HG03159 (cell line): ENCODE measurements around the gene LY6G6D.
"Not testable (repeated sequence)": the region's sequence is repeated elsewhere in the genome, so short reads cannot be mapped to it uniquely, and the experiment has no call there.

Experiments used
- ATAC-seq: cut with Tn5 transposase; IDR thresholded peaks from one replicate; pipeline ENCODE4 v1.9.1; 2021; ENCODE audit warnings: mild to moderate bottlenecking, moderate library complexity; ENCODE audit not compliant: unreplicated experiment

Gene LY6G6D

GRCh38 chr6:31691564-31692108, 23.5 kb upstream of the LY6G6D start:
- ATAC-seq: no peak

DNA sequence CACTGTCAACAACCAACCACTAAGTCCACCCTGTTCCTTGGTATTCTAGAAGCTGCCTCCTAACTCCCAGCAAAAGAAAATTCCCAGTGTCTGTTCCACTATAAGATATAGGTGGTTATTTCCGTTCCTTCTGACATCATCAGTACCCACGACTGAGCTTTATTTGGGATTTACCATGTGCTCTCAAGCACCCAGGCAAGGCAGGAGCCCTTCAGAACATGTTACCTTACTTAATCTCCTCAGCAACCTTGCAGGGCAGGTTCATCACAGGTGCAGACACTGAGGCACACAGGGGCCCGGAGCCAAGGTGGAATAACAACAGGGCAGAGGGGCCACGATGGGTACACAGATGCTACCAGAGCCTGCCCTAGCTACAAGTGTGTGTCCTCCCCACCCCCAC, 22.8 kb upstream of the LY6G6D start:
- no peak for ATAC-seq

- no peak for ATAC-seq
Observed at GRCh38 chr6:31692886-31693285, 22.3 kb upstream of the LY6G6D start.

DNA sequence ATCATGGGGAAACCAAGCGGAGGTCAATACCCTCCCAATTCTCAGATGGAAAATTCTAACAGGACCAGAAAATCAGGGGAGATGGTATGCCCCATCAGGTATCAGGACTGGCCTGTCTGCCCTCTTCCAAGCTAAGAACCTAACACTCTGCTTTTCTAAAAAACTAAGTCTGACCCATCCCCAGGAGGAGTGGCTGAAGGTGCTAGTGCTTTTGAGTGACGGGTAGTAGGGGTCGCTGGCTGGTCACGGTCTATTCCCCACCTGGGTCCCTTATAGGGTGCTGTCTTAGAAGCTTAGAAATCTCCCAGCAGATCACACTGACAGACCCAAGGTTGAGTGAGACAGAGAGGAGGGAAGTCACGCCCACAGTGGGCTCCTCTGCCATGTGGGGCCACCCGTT, 21.6 kb upstream of the LY6G6D start:
- ATAC-seq: no peak

DNA sequence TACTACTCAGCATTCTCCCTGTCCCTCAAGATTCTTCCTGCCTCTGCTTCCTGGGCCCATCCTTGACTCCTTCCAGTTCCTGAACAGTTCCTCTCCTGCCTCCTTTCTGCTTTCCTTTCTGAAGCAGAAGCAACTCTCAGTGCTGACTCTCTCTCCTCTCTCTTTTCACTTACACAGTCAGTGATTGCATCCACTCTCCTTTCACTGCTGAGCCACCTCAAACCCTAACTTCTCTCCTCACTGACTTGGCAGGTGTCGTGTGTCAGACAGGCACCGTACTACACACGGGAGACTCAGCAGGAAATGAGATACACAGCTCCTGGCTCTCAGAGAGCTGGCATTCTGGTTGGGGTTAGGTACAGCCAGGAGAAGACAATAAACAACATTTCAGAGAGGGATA, 17.6 kb upstream of the LY6G6D start:
- ATAC-seq: no peak

GRCh38 chr6:31700740-31701401, 14.3 kb upstream of the LY6G6D start:
- no peak for ATAC-seq

- ATAC-seq: no peak
Observed at GRCh38 chr6:31701666-31702404, 13.3 kb upstream of the LY6G6D start.

- ATAC-seq: no peak
Observed at GRCh38 chr6:31702405-31702818, 12.7 kb upstream of the LY6G6D start.

GRCh38 chr6:31702819-31703716, 12.1 kb upstream of the LY6G6D start, which contains the start of gene ABHD16A:
Gene ABHD16A (minus strand): TSS chr6:31703324. CDS start chr6:31703281, 43 bp downstream.
- peak; percentile 84 for ATAC-seq

DNA sequence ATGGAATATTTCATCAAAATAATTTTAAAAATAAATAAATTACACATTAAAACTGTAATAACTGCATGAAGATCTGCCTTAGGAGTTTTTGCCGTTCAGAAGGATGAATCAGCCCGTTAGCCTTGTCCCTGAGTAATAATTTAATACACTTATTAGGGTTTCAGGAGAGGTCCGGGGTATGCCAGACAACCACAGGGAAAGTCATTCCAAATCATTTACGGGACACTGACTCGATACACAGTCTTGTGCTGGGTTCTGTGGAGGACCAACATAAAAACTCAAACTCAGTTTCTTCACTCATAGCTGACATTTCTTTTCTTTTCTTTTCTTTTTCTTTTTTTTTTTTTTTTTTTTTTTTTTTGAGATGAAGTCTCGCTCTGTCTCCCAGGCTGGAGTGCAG, 9.2 kb upstream of the LY6G6D start:
- ATAC-seq: no peak

- ATAC-seq: no peak
Observed at GRCh38 chr6:31706599-31706998, 8.5 kb upstream of the LY6G6D start, which contains the start of gene LY6G6F. Gene LY6G6F (plus strand): TSS chr6:31706866. CDS start chr6:31706907, 41 bp downstream.

GRCh38 chr6:31707701-31708100, 7.4 kb upstream of the LY6G6D start:
- ATAC-seq: no peak

DNA sequence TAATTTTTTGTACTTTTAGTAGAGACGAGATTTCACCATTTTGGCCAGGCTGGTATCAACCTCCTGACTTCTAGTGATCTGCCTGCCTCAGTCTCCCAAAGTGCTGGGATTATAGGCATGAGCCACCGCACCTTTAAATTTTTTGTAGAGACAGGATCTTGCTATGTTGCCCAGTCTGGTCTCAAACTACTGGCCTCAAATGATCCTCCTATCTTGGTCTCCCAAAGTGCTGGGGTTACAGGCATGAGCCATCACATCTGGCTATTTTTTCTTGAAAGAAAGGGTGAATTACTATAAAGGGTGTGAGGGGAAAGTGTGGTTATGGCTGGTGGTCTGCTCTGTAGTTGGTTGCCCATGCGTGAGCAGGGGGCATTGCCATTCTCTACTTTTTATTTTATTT, 6.9 kb upstream of the LY6G6D start:
- no peak for ATAC-seq

- not testable (repeated sequence) for ATAC-seq
Observed at GRCh38 chr6:31709157-31709556, 6.0 kb upstream of the LY6G6D start.

- no peak for ATAC-seq
Observed at GRCh38 chr6:31710523-31711219, 4.5 kb upstream of the LY6G6D start.

DNA sequence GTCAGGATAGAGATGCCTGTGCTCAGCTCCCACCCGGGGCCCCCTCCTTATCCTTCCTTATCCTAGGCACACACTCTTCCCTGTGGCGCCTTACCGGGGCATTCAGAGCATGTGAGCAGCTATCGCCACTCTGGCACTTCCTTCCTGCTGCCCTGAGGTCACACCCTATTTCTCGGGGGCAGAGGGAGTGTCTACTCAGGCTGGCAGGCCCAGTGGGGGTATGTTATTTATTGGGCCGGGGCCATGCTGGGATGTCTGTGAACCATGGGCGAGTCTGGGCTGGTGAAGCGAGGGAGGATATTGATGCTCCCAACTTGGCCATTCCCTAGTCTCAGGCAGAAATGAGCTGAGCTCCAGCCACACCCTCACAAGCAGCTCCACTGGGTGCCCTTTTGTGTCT, 3.9 kb upstream of the LY6G6D start:
- ATAC-seq: no peak

GRCh38 chr6:31712296-31712695, 2.9 kb upstream of the LY6G6D start:
- no peak for ATAC-seq

GRCh38 chr6:31713465-31713864, 1.7 kb upstream of the LY6G6D start:
- no peak for ATAC-seq

DNA sequence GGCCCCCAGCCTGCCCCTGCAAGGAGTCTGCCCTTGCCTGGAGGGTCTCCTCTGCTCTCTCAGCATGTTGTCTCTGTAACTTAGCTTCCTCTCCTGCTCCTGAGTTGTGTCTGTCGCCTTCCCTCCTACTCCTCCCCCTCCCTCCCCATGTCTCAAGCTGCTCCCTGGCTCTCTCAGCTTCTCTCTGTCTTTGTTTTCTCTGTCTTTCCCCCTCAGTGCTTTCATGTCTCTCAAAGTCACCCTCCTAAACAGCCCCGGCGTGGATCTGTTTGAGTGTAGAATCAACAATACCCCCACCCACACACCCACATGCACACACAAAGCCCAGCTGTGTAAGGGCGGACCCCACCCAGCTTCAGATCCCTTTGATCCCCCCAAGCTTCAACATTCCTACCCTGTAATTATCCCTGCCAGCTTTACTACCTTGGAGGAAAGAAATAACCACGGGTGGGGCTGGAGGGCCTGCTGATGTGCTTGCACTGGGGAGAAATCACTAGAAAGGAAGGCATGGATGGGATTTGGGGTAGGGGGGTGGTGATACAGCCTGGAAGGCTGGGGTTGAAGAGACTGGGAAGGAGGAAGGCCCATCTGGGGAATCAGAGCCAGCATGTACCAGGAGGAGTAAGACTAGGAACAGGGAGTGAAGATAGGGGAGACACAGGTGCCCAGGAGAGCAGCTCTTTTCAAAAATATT, 1.0 kb upstream of the LY6G6D start:
- ATAC-seq: no peak
